Measurements from ENCODE around the gene FAM89A.

The FAM89A gene

DNA sequence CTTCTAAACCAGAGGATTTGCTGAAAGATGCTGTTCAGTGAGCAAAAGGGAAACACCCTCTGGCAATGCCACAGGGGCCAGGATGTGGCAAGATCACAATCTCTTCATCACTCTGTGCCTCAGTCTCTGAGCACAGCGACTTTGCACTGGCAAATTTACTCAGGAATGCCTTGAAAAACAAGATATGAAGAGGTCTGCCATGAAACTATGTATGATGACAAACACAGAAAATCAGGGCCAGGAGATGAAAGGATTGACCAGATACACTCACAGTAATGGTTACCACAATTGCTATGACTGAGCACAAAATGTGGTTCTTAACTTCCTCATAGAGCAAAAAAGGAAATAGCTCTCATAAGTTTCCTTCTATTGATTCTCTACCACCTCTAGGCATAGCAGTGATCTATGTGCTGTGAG is 67.2 kb downstream of the FAM89A start:
- H3K4me3 ChIP-seq (ENCODE audit: low read length in 2 of 2), result no peak overlapping the region
- peaks cover 11 to 29% of the 10 kb centered on the region in 2 donors for H3K4me1 ChIP-seq (ENCODE audit: control insufficient read depth in 2 of 2, insufficient read depth in 2 of 2, low read length in 2 of 2)
- H3K36me3 ChIP-seq (ENCODE audit: control insufficient read depth in 2 of 2, insufficient read depth in 2 of 2, low read length in 2 of 2), result peaks cover 6 to 8% of the 10 kb centered on the region in 2 donors
- H3K27me3 ChIP-seq (ENCODE audit: control insufficient read depth in 2 of 2, insufficient read depth in 2 of 2, low read length in 2 of 2), result no peaks in the 10 kb centered on the region
- H3K27ac ChIP-seq (ENCODE audit: low read depth in 2 of 2, low read length in 2 of 2), result peak overlapping the region in 1 of 2 donors; percentile 5
- H3K9me3 ChIP-seq (ENCODE audit: control insufficient read depth in 2 of 2, low read length in 2 of 2), result no peaks in the 10 kb centered on the region
- H3K9ac ChIP-seq (ENCODE audit: low read depth in 1 of 2, low read length in 2 of 2), result no peak overlapping the region

DNA sequence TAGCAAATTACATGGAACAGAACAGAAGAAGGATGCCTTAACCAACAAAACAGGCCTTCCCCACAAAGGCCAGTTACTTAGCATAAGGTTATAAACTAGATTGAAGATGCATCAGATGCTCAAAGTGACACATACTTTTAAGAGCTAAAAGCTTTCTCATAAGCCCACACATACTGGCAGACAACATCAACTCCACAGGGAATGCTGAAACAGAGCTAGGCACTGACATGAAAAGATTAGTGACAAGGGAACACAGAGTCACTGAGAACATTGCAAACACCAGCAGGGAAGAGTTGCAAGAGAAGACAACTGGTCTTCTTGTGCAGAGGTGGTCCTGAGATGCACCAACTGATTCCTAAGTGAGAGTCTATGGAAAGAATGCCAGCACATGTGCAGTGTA is 68.3 kb downstream of the FAM89A start:
- no peak overlapping the region for H3K4me3 ChIP-seq (ENCODE audit: low read length in 2 of 2)
- no peak overlapping the region for H3K27ac ChIP-seq (ENCODE audit: low read depth in 2 of 2, low read length in 2 of 2)
- H3K36me3 ChIP-seq (ENCODE audit: control insufficient read depth in 2 of 2, insufficient read depth in 2 of 2, low read length in 2 of 2), result peaks cover 6 to 8% of the 10 kb centered on the region in 2 donors
- no peaks in the 10 kb centered on the region for H3K27me3 ChIP-seq (ENCODE audit: control insufficient read depth in 2 of 2, insufficient read depth in 2 of 2, low read length in 2 of 2)
- H3K9ac ChIP-seq (ENCODE audit: low read depth in 1 of 2, low read length in 2 of 2), result no peak overlapping the region
- no peaks in the 10 kb centered on the region for H3K9me3 ChIP-seq (ENCODE audit: control insufficient read depth in 2 of 2, low read length in 2 of 2)
- H3K4me1 ChIP-seq (ENCODE audit: control insufficient read depth in 2 of 2, insufficient read depth in 2 of 2, low read length in 2 of 2), result peaks cover 2 to 20% of the 10 kb centered on the region in 2 donors

DNA sequence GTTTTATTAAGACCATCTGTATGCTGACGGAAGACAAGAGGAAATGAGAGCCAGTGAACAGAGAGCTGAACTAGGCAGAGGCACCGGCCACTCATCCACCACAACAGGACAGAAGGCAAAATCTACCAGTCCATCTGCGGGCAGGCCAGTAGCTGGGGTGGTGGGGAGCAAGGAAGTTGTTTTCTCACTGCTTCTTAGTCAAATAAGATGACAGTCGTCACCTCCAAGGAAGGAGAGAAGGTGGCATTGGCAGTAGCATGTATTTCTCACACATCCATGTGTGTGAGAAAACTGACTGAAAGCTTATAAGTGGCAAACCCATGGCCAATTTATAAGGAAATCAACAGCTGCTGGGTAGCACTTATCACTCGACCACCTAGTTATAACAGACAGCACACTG is 69.6 kb downstream of the FAM89A start:
- Histone ChIP-seq H3K9me3 (ENCODE audit: control insufficient read depth in 2 of 2, low read length in 2 of 2) (no peaks in the 10 kb centered on the region), H3K4me1 (ENCODE audit: control insufficient read depth in 2 of 2, insufficient read depth in 2 of 2, low read length in 2 of 2) (peaks cover 0 to 23% of the 10 kb centered on the region in 2 donors), H3K9ac (ENCODE audit: low read depth in 1 of 2, low read length in 2 of 2) (no peak overlapping the region), H3K27me3 (ENCODE audit: control insufficient read depth in 2 of 2, insufficient read depth in 2 of 2, low read length in 2 of 2) (no peaks in the 10 kb centered on the region), H3K4me3 (ENCODE audit: low read length in 2 of 2) (no peak overlapping the region), H3K27ac (ENCODE audit: low read depth in 2 of 2, low read length in 2 of 2) (no peak overlapping the region), H3K36me3 (ENCODE audit: control insufficient read depth in 2 of 2, insufficient read depth in 2 of 2, low read length in 2 of 2) (no peaks in the 10 kb centered on the region)
